Upper lobe of left lung (tissue), 4 donors: Measurements from ENCODE around the gene PRCC.
A peak's percentile ranks its signal among the peaks of the same experiment; 100 is the strongest.

Experiments used
- CTCF ChIP-seq, 6 experiments: fragments of 450-650 bp in 4 of 6; fragments of 200-600 bp in 2 of 6; sonication (generic) in 2 of 6; IDR thresholded peaks; one replicate each; pipeline ENCODE4 v1.5.1; 2016 to 2019; ENCODE audit warnings: antibody characterized with exemption in 6 of 6
- EP300 ChIP-seq, 4 donors: sonication (generic); formaldehyde crosslinking; IDR thresholded peaks; one replicate each; pipeline ENCODE4 v1.5.1; 2017; ENCODE audit warnings: antibody characterized with exemption in 4 of 4, control low read depth in 2 of 4
- POLR2A ChIP-seq, 4 donors: fragments of 450-650 bp; IDR thresholded peaks; one replicate each; pipeline ENCODE4 v1.5.1; 2016 to 2017; ENCODE audit warnings: antibody characterized with exemption in 4 of 4, mild to moderate bottlenecking in 2 of 4
- POLR2AphosphoS5 ChIP-seq, 2 donors: sonication (generic); formaldehyde crosslinking; IDR thresholded peaks; one replicate each; pipeline ENCODE4 v1.5.1; 2017; ENCODE audit warnings: antibody characterized with exemption in 2 of 2

- peak in 4 of 6 experiments; percentile 26 to 55 (median 46) for TF ChIP-seq CTCF (IDR thresholded peaks at IDR 0.05)
- TF ChIP-seq POLR2A (IDR thresholded peaks at IDR 0.05): peak in 1 of 4 donors; percentile 45
- peak in 1 of 2 donors; percentile 28 for TF ChIP-seq POLR2AphosphoS5 (IDR thresholded peaks at IDR 0.05)
- no peak for TF ChIP-seq EP300 (IDR thresholded peaks at IDR 0.05)
These were observed 16.5 kb upstream of the PRCC start for GRCh38 chr1:156750711-156751450.
